ENCODE measurements around the gene LINGO1.

GRCh38 chr15:77674327-77674726 is 41.6 kb upstream of the LINGO1 start:
- TF ChIP-seq CTCF (IDR thresholded peaks at IDR 0.05) (no peak), POLR2A (IDR thresholded peaks at IDR 0.05) (no peak)
